Measurements from ENCODE around the gene CRB1.

- TF ChIP-seq, protein P1, sequence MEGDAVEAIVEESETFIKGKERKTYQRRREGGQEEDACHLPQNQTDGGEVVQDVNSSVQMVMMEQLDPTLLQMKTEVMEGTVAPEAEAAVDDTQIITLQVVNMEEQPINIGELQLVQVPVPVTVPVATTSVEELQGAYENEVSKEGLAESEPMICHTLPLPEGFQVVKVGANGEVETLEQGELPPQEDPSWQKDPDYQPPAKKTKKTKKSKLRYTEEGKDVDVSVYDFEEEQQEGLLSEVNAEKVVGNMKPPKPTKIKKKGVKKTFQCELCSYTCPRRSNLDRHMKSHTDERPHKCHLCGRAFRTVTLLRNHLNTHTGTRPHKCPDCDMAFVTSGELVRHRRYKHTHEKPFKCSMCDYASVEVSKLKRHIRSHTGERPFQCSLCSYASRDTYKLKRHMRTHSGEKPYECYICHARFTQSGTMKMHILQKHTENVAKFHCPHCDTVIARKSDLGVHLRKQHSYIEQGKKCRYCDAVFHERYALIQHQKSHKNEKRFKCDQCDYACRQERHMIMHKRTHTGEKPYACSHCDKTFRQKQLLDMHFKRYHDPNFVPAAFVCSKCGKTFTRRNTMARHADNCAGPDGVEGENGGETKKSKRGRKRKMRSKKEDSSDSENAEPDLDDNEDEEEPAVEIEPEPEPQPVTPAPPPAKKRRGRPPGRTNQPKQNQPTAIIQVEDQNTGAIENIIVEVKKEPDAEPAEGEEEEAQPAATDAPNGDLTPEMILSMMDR (IDR thresholded peaks at IDR 0.05; ENCODE audit: low read length), result no peak
- TF ChIP-seq EZH2 (IDR thresholded peaks at IDR 0.05; ENCODE audit: borderline replicate concordance, low read length), result no peak
These were observed 87.4 kb downstream of the CRB1 start for GRCh38 chr1:197355248-197355995.

Measured in OCI-LY1 (cell line).